Hindlimb muscle (tissue), 1 donor: ENCODE results near the gene C1orf210. TPM values are rescaled to one million over a fixed set of nuclear protein-coding genes. Genes with fewer than 3 reads are reported as not detected.

Experiments
- DNase-seq: peaks from one replicate; pipeline ENCODE4 v3.0.0-alpha.2; 2013
- polyA plus RNA-seq: library from polyadenylated mRNA; unstranded; fragments of 120-200 nt; gene quantifications from one replicate; pipeline ENCODE4 v1.2.1, GENCODE V29; 2013; ENCODE audit not compliant: insufficient read length

C1orf210 gene
- polyA plus RNA-seq, 1 donor, result not detected

DNA sequence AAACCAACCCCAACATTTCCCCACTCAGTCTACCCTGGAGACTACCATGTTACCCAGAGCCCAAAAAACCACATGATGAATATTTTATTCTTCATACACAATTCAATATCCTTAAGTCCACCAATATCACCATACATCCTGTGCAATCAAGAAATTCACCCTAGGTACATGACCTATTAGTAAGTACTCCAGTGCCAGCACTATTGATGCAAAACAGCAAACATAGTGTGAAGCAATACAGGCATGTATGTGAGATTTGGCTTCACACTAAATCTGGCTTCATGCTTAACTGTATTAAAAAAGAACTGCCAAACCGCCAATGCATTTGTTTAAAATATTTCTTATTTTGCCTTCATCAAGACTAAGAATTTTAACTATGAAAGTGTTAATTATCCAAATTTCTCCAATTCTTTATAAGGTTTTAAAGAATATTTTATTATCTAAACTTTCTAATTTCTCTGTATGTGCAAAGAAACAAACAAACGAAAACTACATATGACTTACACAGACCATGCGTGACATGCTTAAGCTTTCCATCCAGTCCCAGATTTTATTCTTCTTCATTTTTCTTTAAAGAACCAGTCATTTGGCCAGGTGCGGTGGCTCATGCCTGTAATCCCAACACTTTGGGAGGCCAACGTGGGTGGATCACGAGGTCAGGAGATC, 38.0 kb downstream of the C1orf210 start:
- DNase-seq, result no peak

DNA sequence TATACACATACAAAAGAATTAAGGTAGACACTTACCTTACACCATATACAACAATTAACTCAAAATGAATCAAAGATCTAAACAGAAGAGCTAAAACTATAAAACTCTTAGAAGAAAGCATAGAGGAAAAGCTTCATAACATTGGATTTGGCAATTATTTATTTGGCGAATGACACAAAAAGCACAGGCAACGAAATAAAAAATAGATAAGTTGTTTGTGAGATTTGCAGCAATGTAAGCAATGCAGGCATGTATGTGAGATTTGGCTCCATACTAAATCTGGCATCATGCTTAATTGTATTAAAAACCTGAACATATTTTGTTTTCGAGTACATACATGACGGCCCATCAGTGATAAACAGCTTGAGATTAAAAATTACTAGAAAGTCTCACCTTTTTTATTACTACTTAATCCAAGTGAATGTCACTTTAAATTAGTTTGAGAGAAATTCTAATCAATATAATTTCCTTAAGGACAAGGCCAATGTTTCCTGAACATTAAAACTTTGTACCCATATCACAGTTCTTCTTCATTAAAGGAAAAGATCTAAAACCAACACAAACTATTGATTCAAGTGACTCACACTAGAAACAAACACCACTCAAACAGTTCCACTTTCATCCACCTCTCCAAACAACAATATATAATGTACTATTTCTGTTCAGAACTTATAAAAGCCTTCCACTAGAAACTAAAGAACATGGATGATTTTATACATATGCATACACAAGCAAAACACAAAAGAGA, 38.7 kb downstream of the C1orf210 start:
- DNase-seq, result no peak

DNA sequence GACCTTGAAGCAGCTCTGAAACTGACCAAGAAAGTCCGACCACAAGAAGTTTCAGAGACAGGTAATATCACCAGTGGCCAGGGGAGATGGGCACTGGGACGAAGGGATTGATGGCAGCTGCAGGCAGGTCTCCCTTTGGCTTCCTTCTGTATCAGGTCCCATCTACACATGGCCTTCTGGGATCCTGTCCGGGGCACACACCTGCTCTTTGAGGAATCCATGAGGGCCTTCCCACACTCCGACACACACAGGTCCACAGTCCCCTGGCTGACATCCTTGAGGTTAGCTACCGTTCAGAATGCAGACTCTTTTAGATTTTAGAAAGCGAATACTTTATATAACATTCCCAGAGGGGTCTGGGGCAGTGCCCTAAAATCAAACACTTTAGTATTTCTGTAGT, 42.1 kb downstream of the C1orf210 start:
- no peak for DNase-seq

DNA sequence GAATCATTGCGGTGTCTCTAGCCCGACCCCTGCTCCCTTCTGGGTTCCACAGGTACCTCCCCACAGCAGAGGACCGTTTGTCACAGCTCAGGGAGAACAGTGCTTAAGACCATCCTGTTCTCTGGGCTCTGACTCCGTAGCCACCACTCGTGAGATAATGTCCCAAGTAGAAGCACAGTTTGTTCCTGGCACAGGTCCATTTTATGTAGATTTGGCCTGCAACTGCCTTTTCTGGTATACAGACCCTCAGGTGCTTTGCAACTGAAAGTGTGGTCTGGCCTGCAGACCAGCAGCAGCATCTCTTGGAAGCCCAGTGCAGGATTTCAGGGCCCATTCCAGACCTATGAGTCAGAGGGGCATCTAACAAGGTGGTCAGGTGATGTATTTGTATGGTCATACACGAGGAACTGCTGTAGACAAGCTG, 44.0 kb downstream of the C1orf210 start:
- DNase-seq, result no peak

DNA sequence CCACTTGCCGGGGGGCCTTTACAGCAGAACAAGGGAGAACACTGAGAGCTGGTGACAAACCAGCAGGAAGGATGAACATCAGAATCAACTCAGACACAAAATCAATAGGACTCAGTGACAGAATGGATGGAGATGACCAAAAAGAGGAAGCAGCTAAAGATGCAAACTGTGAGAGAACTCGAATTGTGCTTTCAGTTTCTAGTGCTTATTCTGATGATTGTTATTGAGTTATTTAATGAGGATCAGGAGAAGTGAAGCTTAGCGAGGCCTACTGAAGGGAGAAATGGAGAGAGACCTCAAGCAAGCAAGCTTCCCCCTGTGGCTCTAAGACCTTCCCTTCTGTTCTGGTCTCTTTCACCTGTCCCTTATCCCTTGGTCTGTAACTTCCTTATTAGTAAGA, 45.9 kb downstream of the C1orf210 start:
- DNase-seq, result no peak

DNA sequence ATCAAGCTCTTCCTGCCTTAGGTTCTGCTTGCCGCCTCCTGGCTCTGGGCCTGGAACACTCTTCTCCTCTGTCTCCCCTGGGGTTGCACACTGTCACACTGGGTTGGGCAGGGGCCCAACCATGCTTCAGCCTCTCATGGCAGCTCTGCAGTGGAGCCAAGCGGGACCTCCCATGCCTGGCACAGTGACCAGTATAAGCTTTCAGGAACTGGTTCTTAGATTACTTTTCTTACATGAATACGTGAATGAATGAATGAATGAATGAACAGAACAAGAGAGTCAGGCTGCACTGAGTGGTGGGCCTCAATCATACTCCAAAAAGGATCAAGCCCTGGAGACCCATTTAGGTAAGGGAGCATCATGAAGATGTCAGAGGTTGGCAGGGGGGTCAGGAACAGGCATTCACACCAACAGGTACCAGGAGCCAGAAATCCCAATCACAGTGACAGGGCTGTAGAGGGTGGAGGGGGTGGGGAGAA, 46.4 kb downstream of the C1orf210 start:
- no peak for DNase-seq

DNA sequence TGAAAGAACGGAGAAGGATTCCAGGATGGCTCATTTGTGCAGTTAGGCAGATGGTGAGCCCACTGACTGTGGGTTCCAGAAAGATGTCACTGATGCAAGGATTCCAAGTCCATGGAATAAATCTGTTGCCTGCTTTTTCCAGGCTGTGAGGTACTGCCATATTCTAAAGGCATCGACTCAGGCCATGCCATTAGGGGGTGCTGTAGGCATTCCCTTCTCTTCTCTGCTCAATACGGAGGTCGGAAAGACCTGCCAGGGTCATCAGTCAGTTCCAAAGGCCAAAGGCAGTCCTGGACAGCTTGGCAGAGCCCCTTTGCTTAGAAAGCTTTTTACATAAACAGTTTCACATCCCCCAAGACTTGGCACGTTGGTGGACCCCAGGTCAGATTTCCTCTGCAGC, 47.3 kb downstream of the C1orf210 start:
- peak; percentile 47 for DNase-seq

DNA sequence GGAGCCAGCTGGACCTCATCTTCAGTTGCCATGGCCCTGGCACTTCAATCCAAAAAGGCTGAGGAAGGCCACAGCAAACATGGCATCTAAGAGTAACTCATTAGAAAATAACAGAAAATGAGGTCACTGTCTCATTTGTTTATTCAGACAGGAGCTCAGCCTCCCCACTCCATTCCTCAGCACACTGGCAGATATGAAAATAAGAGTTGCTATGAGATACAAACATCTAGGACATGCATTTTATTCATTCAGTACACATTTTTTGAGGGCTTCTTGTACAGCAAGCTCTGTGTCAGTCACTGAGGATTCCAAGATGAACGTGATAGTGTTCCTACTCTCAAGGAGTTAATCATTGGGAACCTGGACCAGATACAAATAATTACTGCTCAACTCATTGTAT, 48.3 kb downstream of the C1orf210 start:
- no peak for DNase-seq

DNA sequence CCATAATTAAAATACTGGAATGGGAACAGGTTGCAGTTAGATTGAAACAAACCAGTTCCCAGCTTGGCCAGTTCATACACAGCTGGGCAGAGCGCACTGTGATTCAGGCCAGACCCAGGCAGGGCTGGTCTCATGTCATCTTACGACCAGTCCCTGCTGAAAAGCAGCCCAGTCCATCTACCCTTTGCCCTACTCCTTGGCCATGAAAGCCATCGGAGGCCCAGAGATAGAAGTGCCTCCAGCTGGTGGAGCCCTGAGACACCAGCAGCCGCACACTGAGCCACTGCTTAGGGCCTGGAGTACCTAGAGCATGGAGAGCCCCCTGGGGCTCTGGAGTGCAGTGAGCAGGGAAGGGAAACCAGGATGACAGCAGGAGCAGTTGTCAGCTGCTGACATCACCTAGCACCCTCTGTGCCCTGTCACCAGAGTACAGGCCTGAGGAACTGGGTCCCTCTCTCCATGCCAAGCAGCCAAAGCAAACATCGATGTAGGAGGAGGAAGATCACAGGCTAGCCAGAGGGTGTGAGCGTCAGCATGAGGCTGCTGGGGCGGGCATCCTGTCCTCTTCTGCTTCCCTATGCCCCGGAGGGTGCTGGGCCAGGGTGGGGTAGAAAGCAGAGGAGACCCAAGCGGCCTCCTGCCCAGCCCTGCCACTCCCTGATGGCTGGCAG, 49.8 kb downstream of the C1orf210 start:
- no peak for DNase-seq

DNA sequence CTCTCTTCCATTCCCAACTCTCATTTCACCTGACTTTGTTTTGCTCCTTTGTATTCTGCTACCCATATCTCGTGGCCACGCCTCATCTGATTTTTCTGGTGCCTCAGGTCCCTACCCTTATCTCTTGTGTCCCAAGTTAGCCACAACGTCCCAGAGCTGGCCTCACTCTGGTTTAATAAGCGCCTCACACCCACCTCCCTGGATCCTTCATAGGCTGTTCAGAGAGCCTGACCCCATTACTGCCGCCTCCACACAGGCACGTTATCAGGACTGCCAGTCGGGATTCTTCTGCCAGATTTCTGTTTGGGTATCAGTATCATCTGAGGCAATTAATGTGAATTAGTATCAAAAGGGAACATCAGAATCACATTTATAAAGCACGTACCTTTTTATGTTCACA, 50.3 kb downstream of the C1orf210 start:
- DNase-seq, result no peak

DNA sequence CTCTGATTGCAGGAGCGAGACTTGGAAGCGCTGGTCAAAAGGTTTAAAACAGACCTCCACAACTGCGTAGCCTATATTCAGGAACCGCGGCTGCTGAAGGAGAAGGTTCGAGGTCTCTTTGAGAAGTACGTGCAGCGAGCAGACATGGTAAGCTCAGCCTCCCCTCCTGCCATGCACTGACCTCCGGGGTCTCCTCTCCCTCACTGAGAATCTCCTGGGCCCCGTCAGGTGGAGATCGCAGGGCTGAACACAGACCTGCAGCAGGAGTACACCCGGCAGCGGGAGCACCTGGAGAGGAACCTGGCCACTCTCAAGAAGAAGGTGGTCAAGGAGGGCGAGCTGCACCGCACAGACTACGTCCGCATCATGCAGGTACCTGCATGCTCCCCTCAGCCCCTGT, 51.1 kb downstream of the C1orf210 start:
- DNase-seq, result no peak

DNA sequence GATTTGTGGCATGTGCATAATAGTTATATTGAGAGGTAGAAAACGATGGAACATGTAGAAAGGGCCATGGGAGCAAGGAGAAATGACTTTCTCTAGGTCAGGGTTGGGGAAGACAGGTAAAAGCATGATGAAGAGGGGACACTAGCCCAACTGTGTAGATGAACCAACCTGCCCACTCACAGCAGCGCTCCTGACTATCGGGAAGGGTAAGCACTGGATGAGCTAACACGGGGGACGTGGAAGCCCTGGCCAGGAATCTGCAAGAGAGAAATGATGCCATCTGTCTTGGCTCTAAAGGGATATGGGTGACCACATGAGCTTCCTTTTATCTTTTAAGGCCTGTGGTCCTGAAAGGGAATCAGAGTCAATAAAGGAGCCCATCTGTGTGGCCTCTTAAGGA, 51.8 kb downstream of the C1orf210 start:
- DNase-seq, result no peak

DNA sequence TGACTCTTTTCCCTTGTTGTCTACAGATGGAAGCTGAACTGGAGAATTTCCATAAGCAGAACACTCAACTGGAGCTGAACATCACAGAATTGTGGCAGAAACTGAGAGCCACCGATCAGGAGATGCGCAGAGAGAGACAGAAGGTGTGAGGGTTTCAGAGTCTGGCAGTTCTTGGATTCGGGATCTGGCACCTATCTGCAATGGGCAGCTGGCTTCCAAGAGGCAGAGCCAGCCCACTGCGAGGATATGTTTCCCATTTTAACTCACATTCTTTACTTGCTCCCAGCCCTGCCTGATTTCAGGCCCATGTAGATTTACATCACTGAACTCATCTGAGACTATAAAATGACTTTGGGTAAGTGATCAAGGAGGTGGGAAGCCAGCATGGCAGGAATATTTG, 52.9 kb downstream of the C1orf210 start:
- no peak for DNase-seq

DNA sequence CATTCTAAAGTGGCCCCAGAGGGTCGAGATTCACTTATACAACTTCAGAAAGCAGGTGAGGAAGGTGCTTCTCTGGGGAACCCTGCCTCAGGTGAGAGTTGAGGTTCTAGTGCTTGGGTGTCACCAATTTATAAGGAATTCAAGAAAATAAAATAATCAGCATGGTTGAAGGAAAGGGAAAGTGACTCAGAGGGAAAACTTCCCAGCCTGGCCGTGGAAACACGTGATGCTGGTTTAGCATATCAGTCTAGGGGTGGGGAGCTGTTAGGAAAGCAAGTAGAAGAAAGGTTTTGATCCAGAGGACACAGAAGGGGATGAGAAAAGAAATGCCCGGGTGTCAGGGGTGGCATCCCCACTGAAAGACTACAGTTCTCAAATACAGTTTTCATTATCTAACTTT, 53.3 kb downstream of the C1orf210 start:
- no peak for DNase-seq

Other genes with a start within 250 kb of the C1orf210 start
- 35.1 TPM for gene EBNA1BP2, start 113.3 kb downstream of the C1orf210 start, polyA plus RNA-seq
- gene CFAP57, start 113.3 kb downstream of the C1orf210 start, polyA plus RNA-seq, result 0.41 TPM
- not detected for gene TMEM125, start 15.6 kb downstream of the C1orf210 start, polyA plus RNA-seq
- 55.3 TPM for gene TIE1, start 15.4 kb upstream of the C1orf210 start, polyA plus RNA-seq
- gene MPL, start 52.2 kb upstream of the C1orf210 start, polyA plus RNA-seq, result 0.41 TPM
- gene CDC20, start 73.4 kb upstream of the C1orf210 start, polyA plus RNA-seq, result 15.2 TPM
- 40.4 TPM for gene ELOVL1, start 82.4 kb upstream of the C1orf210 start, polyA plus RNA-seq
- 26.9 TPM for gene MED8, start 104.2 kb upstream of the C1orf210 start, polyA plus RNA-seq
- gene SZT2, start 104.3 kb upstream of the C1orf210 start, polyA plus RNA-seq, result 19.6 TPM
- gene HYI, start 168.3 kb upstream of the C1orf210 start, polyA plus RNA-seq, result 23.4 TPM
- gene PTPRF, start 245.3 kb upstream of the C1orf210 start, polyA plus RNA-seq, result 29.2 TPM